Measurements from ENCODE around the gene PRKG1.
"Not testable (repeated sequence)": the region's sequence is repeated elsewhere in the genome, so short reads cannot be mapped to it uniquely, and the experiment has no call there.

Gene PRKG1

DNA sequence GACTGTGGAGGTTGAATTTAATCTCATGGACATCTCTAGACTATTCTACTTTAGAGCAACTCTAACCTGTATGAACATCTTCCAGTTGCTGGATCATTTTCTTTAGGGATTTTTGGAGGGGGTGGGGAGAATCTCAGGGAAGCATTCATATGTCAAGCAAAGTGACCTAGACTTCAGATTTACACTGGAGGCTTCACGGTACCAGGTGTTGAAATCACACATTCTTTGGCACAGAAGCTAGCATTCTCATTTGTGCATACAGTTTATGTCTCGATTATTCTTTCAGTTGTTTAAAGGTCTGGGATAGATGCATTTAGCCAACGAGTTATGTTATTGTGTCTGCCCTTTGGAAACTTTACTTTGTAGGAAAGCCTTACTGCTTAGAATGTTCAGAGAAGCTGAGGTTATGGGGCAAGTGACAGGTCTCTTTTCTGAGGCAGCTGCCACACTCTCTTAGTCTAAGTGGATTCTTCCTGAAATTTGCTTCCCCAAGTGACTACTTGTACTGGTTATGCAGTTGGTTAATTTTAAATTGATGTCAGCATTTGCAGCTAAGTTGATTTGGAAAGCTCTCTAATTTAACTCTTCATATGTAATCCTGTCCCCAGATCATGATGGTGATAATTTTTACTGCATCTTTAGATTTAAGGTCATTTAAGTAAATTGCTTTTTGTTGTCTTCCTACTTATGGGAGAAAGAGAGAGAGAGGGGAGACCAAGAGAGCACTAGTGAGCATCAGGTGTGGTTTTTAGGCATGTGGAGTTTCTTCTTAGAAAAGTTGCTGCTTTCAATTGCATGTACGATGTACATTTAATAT is 153.8 kb downstream of the PRKG1 start:
- DNase-seq (ENCODE audit: low spot score), result no peak

DNA sequence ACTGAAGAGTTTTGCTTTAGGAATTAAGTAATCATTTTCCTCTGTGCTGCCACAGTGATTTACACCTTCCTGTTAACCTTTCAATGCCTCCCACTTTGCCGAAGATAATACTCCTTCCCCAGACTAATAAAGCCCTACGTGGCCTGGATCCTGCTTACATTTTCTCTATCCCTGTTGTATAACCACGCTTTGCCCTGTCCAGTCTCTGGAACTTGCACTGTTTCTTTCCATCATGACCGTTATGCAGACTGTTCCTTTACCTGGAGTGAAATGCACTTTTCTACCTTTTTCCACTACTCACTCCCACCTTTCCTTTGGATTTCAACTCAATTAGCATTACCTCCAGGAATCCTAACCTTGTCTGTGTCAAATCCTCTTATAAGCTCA is 154.4 kb downstream of the PRKG1 start:
- DNase-seq (ENCODE audit: low spot score), result no peak

- no peak for DNase-seq (ENCODE audit: low spot score)
Observed at GRCh38 chr10:51230887-51231585, 156.7 kb downstream of the PRKG1 start.

DNA sequence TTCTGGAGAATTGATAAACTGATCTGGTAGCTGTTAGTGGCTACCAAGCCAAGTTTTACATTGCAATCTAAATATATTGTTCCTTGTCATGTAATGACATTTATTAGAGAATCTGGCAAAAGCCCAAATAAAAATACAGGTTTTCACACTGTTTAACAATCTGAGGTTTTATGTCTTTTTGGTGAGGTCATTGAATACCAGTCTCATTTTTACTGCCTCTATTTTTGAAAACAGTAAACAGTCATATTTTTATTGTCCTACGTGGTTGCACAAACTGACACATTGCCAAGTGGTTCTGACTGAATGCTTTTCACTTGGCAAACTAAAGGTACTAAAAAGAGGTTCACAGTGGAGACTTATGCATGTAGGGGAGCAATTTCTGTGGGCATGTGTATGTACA is 157.5 kb downstream of the PRKG1 start:
- peak; percentile 25 for DNase-seq (ENCODE audit: low spot score)

DNA sequence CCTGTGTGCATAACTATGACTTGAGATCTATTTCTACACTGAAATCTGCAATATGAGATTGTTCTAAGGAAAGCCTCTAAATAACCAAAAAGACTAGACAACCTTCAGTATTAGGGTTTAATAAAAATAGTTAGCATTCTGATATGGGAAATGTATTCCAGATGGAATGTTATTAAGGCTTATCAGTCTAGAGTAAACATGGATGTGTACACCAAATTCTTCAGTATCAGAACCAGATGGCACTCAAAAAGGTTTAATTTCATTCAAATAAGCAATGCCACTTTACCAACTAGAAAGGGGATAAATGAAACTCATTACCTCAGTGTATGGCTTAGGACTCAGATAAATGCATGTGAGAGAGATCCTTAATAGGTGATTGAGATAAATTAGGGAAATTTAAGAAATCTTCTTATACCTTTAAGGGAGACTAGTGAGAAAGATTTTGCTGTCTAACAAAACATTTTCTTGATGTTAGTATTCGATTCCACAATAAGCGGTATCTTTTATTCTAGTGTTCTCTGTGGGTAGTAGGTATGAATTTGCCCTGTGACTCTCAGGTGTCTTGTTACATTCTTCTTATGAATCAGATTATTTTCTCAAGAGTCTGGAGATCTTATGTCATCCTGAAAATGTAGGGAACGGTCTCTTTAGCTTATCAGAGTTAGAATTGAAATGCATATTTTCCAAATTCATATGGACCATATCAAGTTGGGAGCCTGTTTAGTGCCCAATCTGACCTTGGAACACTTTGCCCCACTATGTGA is 159.2 kb downstream of the PRKG1 start:
- no peak for DNase-seq (ENCODE audit: low spot score)

DNA sequence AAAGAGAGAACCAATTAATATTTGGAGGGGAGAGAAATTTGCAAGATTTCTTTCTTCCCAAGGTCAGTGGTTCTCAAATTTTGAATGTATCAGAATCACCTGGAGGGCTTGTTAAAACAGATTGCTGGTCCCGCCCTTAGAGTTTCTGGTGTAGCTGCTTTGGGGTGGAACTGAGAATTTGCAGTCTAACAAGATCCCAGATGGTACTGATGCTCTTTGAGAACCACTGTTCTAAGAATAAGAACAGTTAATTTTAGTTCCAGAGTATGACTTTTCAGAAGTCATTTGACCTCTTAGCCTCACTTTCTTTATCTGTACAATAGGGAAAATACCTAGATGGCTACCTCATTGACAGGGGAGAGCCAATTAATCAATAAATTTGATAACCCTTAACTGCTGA is 161.6 kb downstream of the PRKG1 start:
- DNase-seq (ENCODE audit: low spot score), result no peak

DNA sequence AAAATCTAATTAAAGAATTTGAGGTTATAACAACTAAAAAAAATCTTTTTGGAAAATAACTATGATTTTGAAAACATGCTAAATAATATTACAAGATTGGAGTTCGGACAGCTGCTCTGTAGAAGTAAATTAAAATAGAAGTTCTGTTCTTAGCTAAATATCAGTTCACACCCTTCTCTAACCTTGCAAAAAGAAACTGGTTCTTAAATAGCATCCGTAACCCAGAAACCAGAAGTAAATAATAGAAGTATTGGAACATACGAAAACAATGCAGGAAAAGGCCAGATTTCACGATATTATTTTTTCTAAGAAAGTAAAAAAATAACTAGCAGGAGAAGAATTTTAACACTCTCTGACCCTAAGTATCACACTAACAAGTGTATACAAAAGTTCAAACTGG is 164.7 kb downstream of the PRKG1 start:
- no peak for DNase-seq (ENCODE audit: low spot score)

GRCh38 chr10:51241461-51241860 is 167.2 kb downstream of the PRKG1 start:
- DNase-seq (ENCODE audit: low spot score), result no peak

- no peak for DNase-seq (ENCODE audit: low spot score)
Observed at GRCh38 chr10:51242393-51242792, 168.1 kb downstream of the PRKG1 start.

DNA sequence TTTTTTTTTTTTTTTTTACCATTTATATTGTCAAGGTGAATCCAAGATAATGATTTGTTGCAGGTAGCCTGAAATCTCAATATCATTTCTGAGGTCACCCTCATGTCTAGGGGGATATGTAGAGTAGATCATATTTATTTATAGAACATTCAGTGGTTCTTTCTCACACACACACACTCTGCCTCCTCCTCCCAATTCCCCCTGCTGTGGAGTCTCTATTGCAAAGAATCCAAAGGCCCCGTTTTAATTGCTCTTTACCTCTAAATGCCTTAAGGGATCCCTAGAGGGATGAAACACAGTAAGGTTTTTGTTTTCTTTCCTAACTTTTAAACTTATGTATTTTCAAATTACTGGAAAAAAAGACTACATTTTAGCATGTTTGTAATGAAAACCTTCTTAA is 170.0 kb downstream of the PRKG1 start:
- DNase-seq (ENCODE audit: low spot score), result no peak

DNA sequence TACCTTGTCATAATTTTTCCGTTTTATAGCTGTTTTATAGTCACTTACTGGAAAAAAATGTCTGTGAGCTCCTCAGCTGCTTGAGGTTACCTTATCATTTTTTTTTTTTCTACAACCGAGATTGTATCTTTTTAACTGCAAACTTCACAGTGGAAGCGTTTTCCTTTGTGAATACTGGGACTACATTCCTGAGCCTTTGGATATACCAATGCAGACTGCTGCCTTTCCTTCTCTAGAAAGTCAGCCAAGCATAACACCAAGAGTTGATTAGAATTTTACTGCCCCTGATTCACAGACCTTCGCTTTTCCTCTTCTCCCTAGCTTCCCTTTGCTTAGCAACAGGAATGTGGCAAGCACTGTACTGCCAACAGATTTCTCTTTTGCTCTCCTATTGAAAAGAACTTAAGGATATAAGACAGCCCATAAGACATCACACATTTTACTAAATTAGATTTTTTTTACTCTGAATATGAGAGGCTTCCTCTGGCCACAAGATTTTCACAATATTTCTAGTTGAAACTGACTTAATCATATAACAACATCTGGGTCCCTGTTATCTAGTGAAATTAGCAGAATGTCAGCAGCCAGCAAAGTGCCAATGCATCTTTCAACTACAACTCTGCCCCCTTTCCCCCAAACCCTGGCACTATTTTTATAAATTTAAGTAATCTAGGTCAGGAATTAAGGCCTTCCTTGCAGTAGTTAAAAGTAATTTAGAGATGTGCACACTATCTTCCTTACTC is 170.6 kb downstream of the PRKG1 start:
- peak; percentile 37 for DNase-seq (ENCODE audit: low spot score)

DNA sequence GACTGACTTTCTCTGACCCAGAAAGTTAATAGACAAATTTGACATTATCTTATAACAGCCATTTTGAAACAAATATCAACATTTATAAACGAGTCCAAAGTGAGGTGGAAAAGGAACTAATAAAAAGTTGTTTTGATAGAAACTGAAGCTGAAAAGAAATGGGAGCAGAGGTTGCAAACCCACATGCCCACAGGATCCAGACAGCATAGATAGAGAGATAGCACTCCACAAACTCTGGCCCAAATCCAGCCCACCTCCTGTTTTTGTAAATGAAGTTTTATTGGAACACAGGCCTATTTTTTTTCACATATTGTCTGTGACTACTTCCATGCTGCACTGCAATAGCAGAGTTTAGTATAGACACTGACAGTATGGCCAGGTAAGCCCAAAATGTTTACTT is 171.9 kb downstream of the PRKG1 start:
- no peak for DNase-seq (ENCODE audit: low spot score)

- no peak for DNase-seq (ENCODE audit: low spot score)
Observed at GRCh38 chr10:51250278-51250920, 176.1 kb downstream of the PRKG1 start.

DNA sequence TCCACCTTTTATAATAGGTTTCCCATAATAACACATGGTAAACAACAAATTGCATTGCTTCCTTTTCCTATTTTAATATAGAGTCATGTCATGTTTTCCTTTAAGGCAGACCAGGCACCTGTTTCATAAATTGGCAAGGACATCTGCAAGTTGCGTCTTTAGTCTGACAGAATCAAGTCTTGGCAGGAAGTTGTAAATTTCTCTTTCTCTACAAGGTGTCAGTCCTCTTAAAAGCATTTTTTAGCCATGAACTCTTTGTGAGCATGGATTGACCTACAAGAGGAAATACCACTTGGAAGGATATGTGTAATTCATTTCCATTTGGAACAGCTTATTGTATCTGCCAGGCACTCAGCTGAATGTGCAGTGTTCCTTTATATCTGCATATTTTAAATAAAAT is 176.8 kb downstream of the PRKG1 start:
- DNase-seq (ENCODE audit: low spot score), result no peak

DNA sequence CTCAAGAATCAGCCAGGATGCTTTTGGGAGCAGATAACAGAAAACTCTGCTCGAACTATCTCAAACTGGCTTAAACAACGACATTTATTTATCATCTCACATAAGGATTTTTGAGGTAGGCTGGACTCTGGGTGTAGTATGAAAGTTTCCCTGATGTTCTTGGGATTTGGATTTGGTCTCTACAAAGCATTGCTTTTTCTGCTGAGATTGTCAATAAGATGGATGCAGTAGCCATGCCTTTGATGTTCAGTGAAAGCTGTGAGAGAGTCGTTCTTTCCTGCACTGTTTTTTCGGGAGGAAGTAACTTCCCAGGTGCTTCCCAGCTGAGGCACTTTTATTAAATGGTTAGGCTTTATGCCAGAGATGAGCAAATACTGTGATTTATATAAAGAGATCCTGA is 181.1 kb downstream of the PRKG1 start:
- no peak for DNase-seq (ENCODE audit: low spot score)

- DNase-seq (ENCODE audit: low spot score), result no peak
Observed at GRCh38 chr10:51257511-51258248, 183.4 kb downstream of the PRKG1 start.

DNA sequence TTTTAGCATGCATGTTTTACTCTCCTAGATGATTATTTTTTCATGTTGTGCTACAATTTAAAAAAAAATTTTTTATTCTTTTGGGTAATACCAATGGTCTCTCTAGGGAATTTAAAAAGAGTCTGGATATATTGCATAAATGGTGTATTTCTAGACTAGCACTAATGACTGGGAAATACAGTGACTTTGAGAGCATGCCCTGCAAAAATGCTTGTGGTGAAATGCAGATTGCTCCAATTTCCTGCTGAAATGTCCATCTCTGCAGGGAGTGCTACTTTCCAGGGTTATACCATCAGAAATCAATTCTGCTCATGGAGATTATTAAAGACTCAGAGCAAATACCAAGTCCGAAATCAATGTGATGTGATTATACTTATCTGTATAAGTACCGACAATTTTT is 186.1 kb downstream of the PRKG1 start:
- DNase-seq (ENCODE audit: low spot score), result no peak

DNA sequence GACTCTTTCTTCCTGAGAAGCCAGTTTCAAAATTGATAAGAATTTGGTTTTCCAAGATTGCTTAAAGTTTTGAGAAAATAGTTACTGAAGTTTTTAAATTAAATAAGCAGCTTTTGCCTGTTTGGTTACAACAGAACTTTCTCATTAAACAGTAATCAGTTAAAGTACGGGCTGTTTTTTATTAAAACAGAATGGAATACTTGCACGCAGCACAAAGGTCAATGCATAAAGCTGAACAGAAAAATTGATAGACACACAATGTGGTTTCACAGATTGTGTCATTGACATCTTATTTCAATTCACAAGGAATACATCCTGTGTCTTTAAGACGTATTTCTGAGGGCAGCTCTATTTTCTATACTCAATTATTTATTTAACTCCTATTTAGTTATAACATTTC is 192.2 kb downstream of the PRKG1 start:
- no peak for DNase-seq (ENCODE audit: low spot score)

- DNase-seq (ENCODE audit: low spot score), result not testable (repeated sequence)
Observed at GRCh38 chr10:51267980-51268570, 193.8 kb downstream of the PRKG1 start.

GRCh38 chr10:51269821-51270220 is 195.5 kb downstream of the PRKG1 start:
- DNase-seq (ENCODE audit: low spot score), result no peak

Data from LoVo (cell line).